ENCODE measurements around the gene SLC52A3. TPM values are rescaled to one million over a fixed set of nuclear protein-coding genes. Genes with fewer than 3 reads are reported as not detected.
"Not testable (repeated sequence)": the region's sequence is repeated elsewhere in the genome, so short reads cannot be mapped to it uniquely, and the experiment has no call there.

SLC52A3 gene
- polyA plus RNA-seq, 1 donor (not counting 4 experiments of a cell fraction or from before 2014, with no cell fraction given): 0.84 TPM

DNA sequence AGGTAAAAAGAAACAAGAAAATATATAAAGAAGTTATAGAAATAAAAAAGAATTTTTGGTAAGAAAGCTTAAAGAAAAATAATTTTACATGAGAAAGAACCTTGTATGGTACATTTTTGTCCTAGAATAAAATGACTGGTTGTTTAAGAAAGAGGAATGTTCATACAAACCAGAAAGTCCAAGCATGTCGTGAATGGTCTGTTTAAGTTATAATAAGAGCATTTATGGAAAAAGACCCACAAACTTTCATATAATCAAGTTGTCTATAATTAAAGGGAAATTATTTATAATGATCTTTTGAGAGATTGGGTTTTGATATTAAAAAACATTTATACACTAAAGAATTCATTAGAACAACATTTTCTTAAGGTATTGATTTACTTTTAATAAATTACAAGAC, 37.4 kb upstream of the SLC52A3 start:
- H3K4me2 ChIP-seq (ENCODE audit: control insufficient read depth, extremely low read depth, insufficient read depth, low read depth, low read length): no peak overlapping the region

DNA sequence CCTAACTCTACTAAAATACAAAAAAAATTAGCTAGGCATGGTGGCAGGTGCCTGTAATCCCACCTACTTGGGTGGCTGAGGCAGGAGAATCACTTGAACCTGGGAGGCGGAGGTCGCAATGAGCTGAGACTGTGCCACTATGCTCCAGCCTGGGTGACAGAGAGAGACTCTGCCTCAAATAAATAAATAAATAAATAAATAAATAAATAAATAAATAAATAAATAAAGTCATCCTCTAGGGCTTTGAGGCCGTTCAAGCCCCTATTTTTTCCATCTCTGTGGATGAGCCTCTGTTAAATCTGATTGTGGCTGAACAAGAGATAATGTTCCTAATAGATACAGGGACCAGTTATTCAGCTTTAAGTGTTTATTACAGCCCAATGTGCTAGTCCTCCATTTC, 33.4 kb upstream of the SLC52A3 start:
- Histone ChIP-seq H3K36me3 (ENCODE audit: control insufficient read depth in 2 of 2, extremely low read depth in 1 of 2, insufficient read depth in 2 of 2, low read length in 2 of 2) (no peaks in the 10 kb centered on the region), H3K9me3 (ENCODE audit: control insufficient read depth, low read depth, low read length) (no peaks in the 10 kb centered on the region), H3K4me2 (ENCODE audit: control insufficient read depth, extremely low read depth, insufficient read depth, low read depth, low read length) (no peak overlapping the region), H3K4me1 (ENCODE audit: control insufficient read depth, extremely low read depth, insufficient read depth, low read length) (no peaks in the 10 kb centered on the region), H3K27ac (ENCODE audit: control insufficient read depth, insufficient read depth, low read length) (no peak overlapping the region), H3K4me3 (ENCODE audit: control insufficient read depth in 2 of 3, extremely low read depth in 1 of 3, insufficient read depth in 2 of 3, low read depth in 1 of 3, low read length in 3 of 3) (no peak overlapping the region), H3K9me1 (ENCODE audit: control insufficient read depth, extremely low read depth, insufficient read depth, low read length) (no peaks in the 10 kb centered on the region), H3K79me2 (ENCODE audit: control insufficient read depth, insufficient read depth, low read length) (no peaks in the 10 kb centered on the region), H3K27me3 (ENCODE audit: control insufficient read depth, extremely low read depth, insufficient read depth, low read length) (no peaks in the 10 kb centered on the region), H2AFZ (ENCODE audit: control insufficient read depth, low read length) (no peak overlapping the region), H3K9ac (ENCODE audit: control insufficient read depth, extremely low read depth, insufficient read depth, low read length) (no peak overlapping the region), H4K20me1 (ENCODE audit: control insufficient read depth, extremely low read depth, insufficient read depth, low read length) (no peaks in the 10 kb centered on the region)
- dilution Hi-C loops (cut with MboI; ENCODE audit: extremely low pct_ligation_motif_present, low sequenced_read_pairs): no loop called here
- DNase-seq (ENCODE audit: low read depth, low spot score) (no peak), FAIRE-seq (no peak)
- TF ChIP-seq, protein P1, sequence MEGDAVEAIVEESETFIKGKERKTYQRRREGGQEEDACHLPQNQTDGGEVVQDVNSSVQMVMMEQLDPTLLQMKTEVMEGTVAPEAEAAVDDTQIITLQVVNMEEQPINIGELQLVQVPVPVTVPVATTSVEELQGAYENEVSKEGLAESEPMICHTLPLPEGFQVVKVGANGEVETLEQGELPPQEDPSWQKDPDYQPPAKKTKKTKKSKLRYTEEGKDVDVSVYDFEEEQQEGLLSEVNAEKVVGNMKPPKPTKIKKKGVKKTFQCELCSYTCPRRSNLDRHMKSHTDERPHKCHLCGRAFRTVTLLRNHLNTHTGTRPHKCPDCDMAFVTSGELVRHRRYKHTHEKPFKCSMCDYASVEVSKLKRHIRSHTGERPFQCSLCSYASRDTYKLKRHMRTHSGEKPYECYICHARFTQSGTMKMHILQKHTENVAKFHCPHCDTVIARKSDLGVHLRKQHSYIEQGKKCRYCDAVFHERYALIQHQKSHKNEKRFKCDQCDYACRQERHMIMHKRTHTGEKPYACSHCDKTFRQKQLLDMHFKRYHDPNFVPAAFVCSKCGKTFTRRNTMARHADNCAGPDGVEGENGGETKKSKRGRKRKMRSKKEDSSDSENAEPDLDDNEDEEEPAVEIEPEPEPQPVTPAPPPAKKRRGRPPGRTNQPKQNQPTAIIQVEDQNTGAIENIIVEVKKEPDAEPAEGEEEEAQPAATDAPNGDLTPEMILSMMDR (optimal IDR thresholded peaks at IDR 0.05 in 1 of 3, IDR thresholded peaks at IDR 0.05 in 1 of 3, conservative IDR thresholded peaks at IDR 0.05 in 1 of 3; ENCODE audit: extremely low read depth in 1 of 3, insufficient read depth in 2 of 3, low read length in 3 of 3): no peak
- no peak for TF ChIP-seq EZH2 (IDR thresholded peaks at IDR 0.05; ENCODE audit: low read length)

More for the DNA sequence above, 37.4 kb upstream of the SLC52A3 start:
- FAIRE-seq (no peak), DNase-seq (ENCODE audit: low read depth, low spot score) (no peak)
- H3K9me1 ChIP-seq (ENCODE audit: control insufficient read depth, extremely low read depth, insufficient read depth, low read length): no peaks in the 10 kb centered on the region
- no peaks in the 10 kb centered on the region for H3K36me3 ChIP-seq (ENCODE audit: control insufficient read depth in 2 of 2, extremely low read depth in 1 of 2, insufficient read depth in 2 of 2, low read length in 2 of 2)
- H2AFZ ChIP-seq (ENCODE audit: control insufficient read depth, low read length): no peak overlapping the region
- TF ChIP-seq, protein P1 (optimal IDR thresholded peaks at IDR 0.05 in 1 of 3, IDR thresholded peaks at IDR 0.05 in 1 of 3, conservative IDR thresholded peaks at IDR 0.05 in 1 of 3; ENCODE audit: extremely low read depth in 1 of 3, insufficient read depth in 2 of 3, low read length in 3 of 3): no peak
- TF ChIP-seq EZH2 (IDR thresholded peaks at IDR 0.05; ENCODE audit: low read length): no peak
- no peak overlapping the region for H3K4me3 ChIP-seq (ENCODE audit: control insufficient read depth in 2 of 3, extremely low read depth in 1 of 3, insufficient read depth in 2 of 3, low read depth in 1 of 3, low read length in 3 of 3)
- H3K4me1 ChIP-seq (ENCODE audit: control insufficient read depth, extremely low read depth, insufficient read depth, low read length): no peaks in the 10 kb centered on the region
- no peak overlapping the region for H3K9ac ChIP-seq (ENCODE audit: control insufficient read depth, extremely low read depth, insufficient read depth, low read length)
- no peaks in the 10 kb centered on the region for H4K20me1 ChIP-seq (ENCODE audit: control insufficient read depth, extremely low read depth, insufficient read depth, low read length)
- H3K9me3 ChIP-seq (ENCODE audit: control insufficient read depth, low read depth, low read length): no peaks in the 10 kb centered on the region
- H3K27ac ChIP-seq (ENCODE audit: control insufficient read depth, insufficient read depth, low read length): no peak overlapping the region
- dilution Hi-C loops (cut with MboI; ENCODE audit: extremely low pct_ligation_motif_present, low sequenced_read_pairs): no loop called here
- no peaks in the 10 kb centered on the region for H3K27me3 ChIP-seq (ENCODE audit: control insufficient read depth, extremely low read depth, insufficient read depth, low read length)
- H3K79me2 ChIP-seq (ENCODE audit: control insufficient read depth, insufficient read depth, low read length): no peaks in the 10 kb centered on the region

DNA sequence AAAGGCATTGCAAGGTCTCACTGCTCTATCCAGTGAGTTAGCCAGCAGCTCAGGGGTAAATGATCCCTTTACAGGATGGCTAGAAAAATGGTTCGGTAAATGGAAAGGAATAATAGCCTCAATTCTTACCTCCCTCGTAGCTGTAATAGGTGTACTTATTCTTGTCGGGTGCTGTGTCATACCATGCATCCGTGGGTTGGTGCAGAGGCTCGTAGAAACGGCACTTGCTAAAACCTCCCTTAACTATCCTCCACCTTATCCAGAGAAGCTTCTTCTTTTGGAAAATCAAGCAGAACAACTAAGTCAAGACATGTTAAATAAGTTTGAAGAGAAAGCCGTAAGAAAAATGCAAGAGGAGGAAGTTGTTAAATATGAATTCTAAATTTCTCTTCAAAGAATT, 31.7 kb upstream of the SLC52A3 start:
- H2AFZ ChIP-seq (ENCODE audit: control insufficient read depth, low read length): not testable (repeated sequence)

DNA sequence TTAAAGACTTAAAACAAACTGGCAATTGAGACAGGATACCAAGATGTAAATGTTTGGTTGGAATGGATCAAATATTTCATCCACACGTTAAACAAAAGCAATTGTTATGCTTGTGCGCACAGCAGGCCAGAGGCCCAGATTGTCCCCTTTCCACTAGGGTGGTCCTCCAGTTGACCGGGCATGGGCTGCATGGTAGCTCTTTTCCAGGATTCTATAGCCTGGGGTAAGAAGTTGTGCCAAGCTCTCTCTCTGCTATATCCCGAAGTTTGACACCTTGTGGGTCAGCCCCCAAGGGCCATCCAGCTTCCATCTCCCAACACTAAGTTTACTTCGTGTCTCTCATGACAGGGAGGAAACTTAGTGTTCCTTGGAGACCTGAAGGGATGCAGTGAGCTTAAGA, 30.4 kb upstream of the SLC52A3 start:
- not testable (repeated sequence) for FAIRE-seq; H3K4me3 ChIP-seq (ENCODE audit: control insufficient read depth in 2 of 3, extremely low read depth in 1 of 3, insufficient read depth in 2 of 3, low read depth in 1 of 3, low read length in 3 of 3)

More for the DNA sequence above, 31.7 kb upstream of the SLC52A3 start:
- H3K4me3 ChIP-seq (ENCODE audit: control insufficient read depth in 2 of 3, extremely low read depth in 1 of 3, insufficient read depth in 2 of 3, low read depth in 1 of 3, low read length in 3 of 3); dilution Hi-C loops (cut with MboI; ENCODE audit: extremely low pct_ligation_motif_present, low sequenced_read_pairs); H3K4me1 ChIP-seq (ENCODE audit: control insufficient read depth, extremely low read depth, insufficient read depth, low read length); H3K27me3 ChIP-seq (ENCODE audit: control insufficient read depth, extremely low read depth, insufficient read depth, low read length); H3K36me3 ChIP-seq (ENCODE audit: control insufficient read depth in 2 of 2, extremely low read depth in 1 of 2, insufficient read depth in 2 of 2, low read length in 2 of 2); H3K79me2 ChIP-seq (ENCODE audit: control insufficient read depth, insufficient read depth, low read length); H3K9ac ChIP-seq (ENCODE audit: control insufficient read depth, extremely low read depth, insufficient read depth, low read length); H4K20me1 ChIP-seq (ENCODE audit: control insufficient read depth, extremely low read depth, insufficient read depth, low read length); FAIRE-seq; H3K9me3 ChIP-seq (ENCODE audit: control insufficient read depth, low read depth, low read length); H3K9me1 ChIP-seq (ENCODE audit: control insufficient read depth, extremely low read depth, insufficient read depth, low read length); H3K27ac ChIP-seq (ENCODE audit: control insufficient read depth, insufficient read depth, low read length); DNase-seq (ENCODE audit: low read depth, low spot score); H3K4me2 ChIP-seq (ENCODE audit: control insufficient read depth, extremely low read depth, insufficient read depth, low read depth, low read length): not testable (repeated sequence)

More for the DNA sequence above, 30.4 kb upstream of the SLC52A3 start:
- H3K9me1 ChIP-seq (ENCODE audit: control insufficient read depth, extremely low read depth, insufficient read depth, low read length); H4K20me1 ChIP-seq (ENCODE audit: control insufficient read depth, extremely low read depth, insufficient read depth, low read length); H3K9ac ChIP-seq (ENCODE audit: control insufficient read depth, extremely low read depth, insufficient read depth, low read length); H2AFZ ChIP-seq (ENCODE audit: control insufficient read depth, low read length); H3K4me2 ChIP-seq (ENCODE audit: control insufficient read depth, extremely low read depth, insufficient read depth, low read depth, low read length); H3K4me1 ChIP-seq (ENCODE audit: control insufficient read depth, extremely low read depth, insufficient read depth, low read length); H3K36me3 ChIP-seq (ENCODE audit: control insufficient read depth in 2 of 2, extremely low read depth in 1 of 2, insufficient read depth in 2 of 2, low read length in 2 of 2); dilution Hi-C loops (cut with MboI; ENCODE audit: extremely low pct_ligation_motif_present, low sequenced_read_pairs); H3K27me3 ChIP-seq (ENCODE audit: control insufficient read depth, extremely low read depth, insufficient read depth, low read length); H3K9me3 ChIP-seq (ENCODE audit: control insufficient read depth, low read depth, low read length); H3K79me2 ChIP-seq (ENCODE audit: control insufficient read depth, insufficient read depth, low read length); H3K27ac ChIP-seq (ENCODE audit: control insufficient read depth, insufficient read depth, low read length); DNase-seq (ENCODE audit: low read depth, low spot score): not testable (repeated sequence)
